OCI-LY3 (cell line): ENCODE measurements around the gene DHX35.

ENCODE experiments used
- CTCF ChIP-seq: fragments of 200-600, 300-600 bp; sonication (generic); IDR thresholded peaks from 2 replicates; pipeline ENCODE4 v1.5.1; 2014; ENCODE audit warnings: antibody characterized with exemption, low read length, low read depth
- EZH2phosphoT487 ChIP-seq: fragments of 200-600 bp; shearing (Covaris generic); IDR thresholded peaks from 2 replicates; pipeline ENCODE4 v1.6.1; 2018; ENCODE audit warnings: antibody characterized with exemption, mixed run types, low read depth

- TF ChIP-seq CTCF = no peak
- no peak for TF ChIP-seq EZH2phosphoT487
Observed at GRCh38 chr20:39069976-39070375, 107.8 kb downstream of the DHX35 start.
